Stomach (tissue), 4 donors: ENCODE results near the gene MSI2.

Experiments
- CTCF ChIP-seq, 7 experiments: fragments of 450-650 bp in 4 of 7; fragments of 200-600 bp in 3 of 7; sonication (generic) in 3 of 7; IDR thresholded peaks; one replicate each; pipeline ENCODE4 v1.5.1; 2016 to 2019; ENCODE audit warnings: antibody characterized with exemption in 7 of 7, control low read depth in 2 of 7, mild to moderate bottlenecking in 1 of 7
- POLR2A ChIP-seq, 4 donors: fragments of 450-650 bp; IDR thresholded peaks; one replicate each; pipeline ENCODE4 v1.6.1; 2016; ENCODE audit warnings: antibody characterized with exemption in 4 of 4, control low read depth in 2 of 4, mild to moderate bottlenecking in 1 of 4, moderate library complexity in 1 of 4

DNA sequence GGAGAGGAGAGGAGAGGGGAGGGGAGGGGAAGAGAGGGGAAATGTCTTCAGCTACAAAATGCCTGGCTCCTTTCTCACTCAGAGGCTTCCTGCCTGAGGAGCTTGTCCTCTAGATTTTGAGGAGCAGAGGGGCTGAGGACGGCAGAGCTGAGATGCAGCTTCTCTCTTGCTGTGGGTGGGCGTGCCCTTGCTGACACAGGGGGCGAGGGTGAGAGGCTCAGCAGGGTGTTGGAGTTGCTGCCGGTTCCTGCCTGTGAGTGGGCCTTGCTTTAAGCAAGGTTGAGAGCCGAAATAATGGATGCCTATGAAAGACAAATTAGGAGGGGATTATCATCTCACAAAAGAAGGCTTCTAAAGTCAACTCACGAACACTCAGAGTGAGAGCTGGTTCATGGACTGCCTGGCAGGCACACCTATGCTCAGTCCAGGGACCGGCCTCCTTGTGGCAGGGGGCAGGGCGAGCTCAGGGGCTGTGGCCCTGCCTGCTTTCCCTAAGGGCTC, 215.6 kb downstream of the MSI2 start:
- no peak for TF ChIP-seq CTCF (IDR thresholded peaks at IDR 0.05)
- TF ChIP-seq POLR2A (IDR thresholded peaks at IDR 0.05): no peak
